K562 (cell line): ENCODE results near the gene TRIM60. TPM values are rescaled to one million over a fixed set of nuclear protein-coding genes. Genes with fewer than 3 reads are reported as not detected.

Experiments
- ATAC-seq: fragments of 200-7000 bp; cut with Tn5 transposase; 3 replicates; pipeline ENCODE4 v1.9.1; 2020; ENCODE audit warnings: moderate library complexity
- BruUV-seq: library from RNA; stranded (reverse); fragments of 400-500 nt; replicated peaks from 2 replicates; lab custom pipeline; 2021; lab: Mats Ljungman, UMichigan
- CTCF ChIA-PET: fragments of 300-600 bp; formaldehyde crosslinking; extraction: SDS; loops from one replicate; lab custom pipeline; 2021; ENCODE audit warnings: low intra/inter-chr PET ratio; lab: Yijun Ruan, JAX
- POLR2A ChIA-PET: fragments of 300-600, 350-650 bp; sonication (Branson Sonifier 250); formaldehyde crosslinking; extraction: SDS; loops from one replicate; lab custom pipeline; 2021; ENCODE audit warnings: antibody characterized with exemption, inconsistent platforms; lab: Yijun Ruan, JAX
- DNase-seq, 4 experiments: peaks; one replicate each; pipeline versions ENCODE4 v3.0.0 to v3.0.0-alpha.2; 2011 to 2018; ENCODE audit warnings: low spot score in 3 of 4, mixed read lengths in 3 of 4; ENCODE audit errors: extremely low read depth in 1 of 4
- FAIRE-seq: peaks from 2 replicates; lab custom pipeline; 2011; peaks lifted over from hg19 to GRCh38; lab: Jason Lieb, UNC
- H2AFZ ChIP-seq: 2 replicates; pipeline ENCODE4 v1.6.0; 2011; ENCODE audit warnings: low read depth, low read length, control low read depth, inconsistent platforms
- H3K27ac ChIP-seq: fragments of 200-600 bp; 3 replicates; pipeline ENCODE4 v1.8.0; 2011; ENCODE audit warnings: low read depth, mild to moderate bottlenecking, control low read depth, inconsistent platforms, low read length, moderate library complexity, mixed read lengths; ENCODE audit errors: extremely low read depth
- H3K27me3 ChIP-seq, 2 experiments: fragments of 300-600 bp in 1 of 2; 2 replicates in 1 of 2; 3 replicates in 1 of 2; pipeline versions ENCODE4 v1.6.0 to v1.8.0; 2011; ENCODE audit warnings: inconsistent platforms in 2 of 2, low read length in 2 of 2, mild to moderate bottlenecking in 1 of 2, mixed read lengths in 1 of 2, moderate library complexity in 1 of 2; ENCODE audit not compliant: control insufficient read depth in 2 of 2, insufficient read depth in 2 of 2
- H3K36me3 ChIP-seq: fragments of 300-600 bp; 3 replicates; pipeline ENCODE4 v1.8.0; 2011; ENCODE audit warnings: mild to moderate bottlenecking, low read length, inconsistent platforms; ENCODE audit not compliant: control insufficient read depth, insufficient read depth
- H3K4me1 ChIP-seq, 2 experiments: fragments of 200-600 bp in 1 of 2; replicated peaks in 1 of 2; 2 replicates in 1 of 2; 3 replicates in 1 of 2; pipeline versions ENCODE4 v1.5.1 to v1.8.0; 2011; ENCODE audit warnings: inconsistent platforms in 2 of 2, low read length in 2 of 2, mild to moderate bottlenecking in 1 of 2, mixed read lengths in 1 of 2, moderate library complexity in 1 of 2; ENCODE audit not compliant: control insufficient read depth in 2 of 2, insufficient read depth in 2 of 2
- H3K4me2 ChIP-seq: 2 replicates; pipeline ENCODE4 v1.6.1; 2011; ENCODE audit warnings: low read length, control low read depth, inconsistent platforms, mixed read lengths; ENCODE audit not compliant: insufficient read depth
- H3K4me3 ChIP-seq: fragments of 200-600 bp; sonication (generic), shearing (Covaris generic); 2 replicates; pipeline ENCODE4 v1.5.1; 2016; ENCODE audit warnings: control low read depth, inconsistent platforms
- H3K79me2 ChIP-seq: fragments of 200-600 bp; 3 replicates; pipeline ENCODE4 v1.8.0; 2011; ENCODE audit warnings: low read length, inconsistent platforms; ENCODE audit not compliant: control insufficient read depth, insufficient read depth
- H3K9ac ChIP-seq, 2 experiments: 2 replicates each; pipeline versions ENCODE4 v1.6.0 to v1.6.1; 2011; ENCODE audit warnings: low read depth in 2 of 2, low read length in 2 of 2, control low read depth in 1 of 2, inconsistent platforms in 1 of 2, mild to moderate bottlenecking in 1 of 2, mixed read lengths in 1 of 2; ENCODE audit not compliant: insufficient read depth in 1 of 2
- H3K9me1 ChIP-seq: one replicate; pipeline ENCODE4 v1.6.0; 2011; ENCODE audit warnings: inconsistent platforms, mild to moderate bottlenecking, low read length, moderate library complexity; ENCODE audit not compliant: control insufficient read depth, insufficient read depth
- H3K9me3 ChIP-seq: replicated peaks from 2 replicates; pipeline ENCODE4 v1.5.1; 2011; ENCODE audit warnings: low read depth, low read length, inconsistent platforms; ENCODE audit not compliant: control insufficient read depth, insufficient read depth
- H4K20me1 ChIP-seq: replicated peaks from 2 replicates; pipeline ENCODE4 v1.6.1; 2011; ENCODE audit warnings: low read length, inconsistent platforms, mixed read lengths; ENCODE audit not compliant: control insufficient read depth, insufficient read depth
- BHLHE40 ChIP-seq: IDR thresholded peaks from 2 replicates; pipeline ENCODE4 v1.6.1; 2011; ENCODE audit warnings: low read length, improper control_type of control experiment
- DLX4 ChIP-seq: fragments of 250-450 bp; sonication (Bioruptor Pico); IDR thresholded peaks from 2 replicates; pipeline ENCODE4 v1.6.1; 2021; ENCODE audit warnings: mild to moderate bottlenecking
- HINFP ChIP-seq: fragments of 450-650 bp; conservative IDR thresholded peaks from 2 replicates; pipeline ENCODE4 v1.6.1; 2016; ENCODE audit warnings: missing genetic modification characterization, low read depth, mild to moderate bottlenecking, control low read depth, missing compliant biosample characterization
- HNRNPLL ChIP-seq: fragments of 200-400 bp; formaldehyde crosslinking; IDR thresholded peaks from 2 replicates; pipeline ENCODE4 v1.6.1; 2017; ENCODE audit warnings: low read length, low read depth, mild to moderate bottlenecking; ENCODE audit not compliant: poor library complexity, severe bottlenecking
- MAFF ChIP-seq: IDR thresholded peaks from 2 replicates; pipeline ENCODE4 v1.6.1; 2012; ENCODE audit warnings: low read length, improper control_type of control experiment
- MAFG ChIP-seq: fragments of 450-650 bp; conservative IDR thresholded peaks from 2 replicates; pipeline ENCODE4 v1.6.1; 2016; ENCODE audit warnings: missing genetic modification characterization, missing compliant biosample characterization
- MAFK ChIP-seq: IDR thresholded peaks from 2 replicates; pipeline ENCODE4 v1.6.1; 2011; ENCODE audit warnings: low read length, improper control_type of control experiment
- MEF2A ChIP-seq: IDR thresholded peaks from 2 replicates; pipeline ENCODE4 v1.6.1; 2011; ENCODE audit warnings: low read depth, mild to moderate bottlenecking, low read length, moderate library complexity; ENCODE audit not compliant: control insufficient read depth
- MEIS2 ChIP-seq: fragments of 450-650 bp; IDR thresholded peaks from 2 replicates; pipeline ENCODE4 v1.6.1; 2014; ENCODE audit warnings: mild to moderate bottlenecking; ENCODE audit not compliant: partially characterized antibody
- NFE2L1 ChIP-seq: fragments of 450-650 bp; IDR thresholded peaks from 2 replicates; pipeline ENCODE4 v1.6.1; 2016; ENCODE audit warnings: missing genetic modification characterization, low read depth, mild to moderate bottlenecking, missing compliant biosample characterization, moderate library complexity, borderline replicate concordance
- NR0B1 ChIP-seq: fragments of 450-650 bp; IDR thresholded peaks from one replicate; pipeline ENCODE4 v1.6.1; 2018; ENCODE audit warnings: mild to moderate bottlenecking, moderate library complexity; ENCODE audit not compliant: partially characterized antibody
- PKNOX1 ChIP-seq: fragments of 450-650 bp; IDR thresholded peaks from 2 replicates; pipeline ENCODE4 v1.6.1; 2016
- POLR2G ChIP-seq: fragments of 200-400 bp; formaldehyde crosslinking; IDR thresholded peaks from 2 replicates; pipeline ENCODE4 v1.6.1; 2017; ENCODE audit warnings: low read depth, mild to moderate bottlenecking, antibody characterized with exemption, low read length, moderate library complexity
- SNIP1 ChIP-seq: fragments of 450-650 bp; IDR thresholded peaks from 2 replicates; pipeline ENCODE4 v1.7.1; 2017; ENCODE audit warnings: low read depth, mild to moderate bottlenecking
- TRIM28 ChIP-seq: fragments of 450-650 bp; IDR thresholded peaks from 2 replicates; pipeline ENCODE4 v1.6.1; 2017
- ZBTB33 ChIP-seq: sonication (generic); formaldehyde crosslinking; IDR thresholded peaks from 2 replicates; pipeline ENCODE4 v1.8.1; 2023; ENCODE audit warnings: mild to moderate bottlenecking, missing genetic modification reagents
- ZNF12 ChIP-seq: sonication (generic); formaldehyde crosslinking; IDR thresholded peaks from 2 replicates; pipeline ENCODE4 v1.4.0; 2020; ENCODE audit warnings: mild to moderate bottlenecking, missing genetic modification reagents
- ZNF316 ChIP-seq: fragments of 450-650 bp; IDR thresholded peaks from 2 replicates; pipeline ENCODE4 v1.6.1; 2016
- WGBS: fragments of 100-300 bp; shearing (Covaris generic); methylation state at CpG from one replicate; pipeline ENCODE4 v1.1.6; 2016; ENCODE audit warnings: low coverage, mixed read lengths; ENCODE audit not compliant: insufficient coverage; ENCODE audit errors: missing lambda C conversion rate; 5-methylcytosine and 5-hydroxymethylcytosine counted together
- in situ Hi-C: fragments of 300-500 bp; cut with MboI; formaldehyde crosslinking; loops from 4 replicates; pipeline ENCODE4 v1.15.0; 2018; ENCODE audit warnings: inconsistent platforms, mixed read lengths
- intact Hi-C: fragments of 100-400 bp; cut with micrococcal nuclease; formaldehyde crosslinking; loops from 2 replicates; pipeline ENCODE4 v1.14.2; 2022
- polyA plus RNA-seq, 8 experiments: library from polyadenylated mRNA; depleted of rRNA in 4 of 8; stranded (reverse) in 5 of 8; unstranded in 3 of 8; fragments of >200 nt; fragmentation: Nextera tagmentation in 2 of 8; fragmentation: Illumina TruSeq in 1 of 8; extraction: Ambion mirVana in 2 of 8; extraction: Trizol in 1 of 8; gene quantifications; 2 replicates each; pipeline versions ENCODE4 v1.2.1 to v1.2.3, GENCODE V29; 2011 to 2014; ENCODE audit warnings: inconsistent platforms in 1 of 8, missing spikeins in 1 of 8
- total RNA-seq, 7 experiments: library from RNA; depleted of rRNA in 6 of 7; stranded (reverse); fragments of >200 nt in 6 of 7; fragmentation: Illumina TruSeq in 2 of 7; extraction: Trizol in 2 of 7; gene quantifications; 2 replicates each; pipeline versions ENCODE4 v1.2.1 to v1.2.3, GENCODE V29; 2011 to 2021; ENCODE audit warnings: low replicate concordance in 1 of 7

The TRIM60 gene
- total and polyA plus RNA-seq, 9 of the 15 experiments (the other 6 are each of a cell fraction or from before 2014, with no cell fraction given): not detected

- WGBS: 32% methylated on average over 6 of the region's 6 CpGs
- CTCF ChIA-PET: no interaction called here
- DNase-seq (peak in 2 of 4 experiments; percentile 15 to 37), ATAC-seq (peak; percentile 33; the same call in 1 of the 3 replicates), FAIRE-seq (peak; percentile 48)
- H3K4me3 ChIP-seq: no peak overlapping the region
- H3K79me2 ChIP-seq: no peaks in the 10 kb centered on the region
- no peaks in the 10 kb centered on the region for H3K9me1 ChIP-seq
- in situ Hi-C loops (no loop called here), intact Hi-C loops (no loop called here)
- H4K20me1 ChIP-seq: no peaks in the 10 kb centered on the region
- no peaks in the 10 kb centered on the region; a peak in 1 of 5 replicates for H3K4me1 ChIP-seq
- H3K9me3 ChIP-seq: no peaks in the 10 kb centered on the region
- peaks cover 26% of the 10 kb centered on the region for H3K36me3 ChIP-seq
- H3K27ac ChIP-seq: no peak overlapping the region
- no peak overlapping the region for H2AFZ ChIP-seq
- BruUV-seq: no TSS peak
- H3K4me2 ChIP-seq: no peak overlapping the region
- POLR2A ChIA-PET: no interaction called here
- no peaks in the 10 kb centered on the region for H3K27me3 ChIP-seq
- no peak overlapping the region for H3K9ac ChIP-seq
- TF ChIP-seq ZNF316 (peak; percentile 86), HNRNPLL (no peak), ZBTB33 (0 out of 2 replicates have a peak, but pooled peaks have one; percentile 57), SNIP1 (no peak), MAFF (peak; percentile 64), HINFP (no peak), MAFG (tag) (peak; percentile 72), MEF2A (no peak), ZNF12 (CRISPR knock-in tag) (no peak), DLX4 (no peak), MEIS2 (peak; percentile 31), PKNOX1 (0 out of 2 replicates have a peak, but pooled peaks have one; percentile 5), BHLHE40 (peak; percentile 90), NFE2L1 (tag) (no peak), NR0B1 (no peak), TRIM28 (no peak), MAFK (peak; percentile 75), POLR2G (no peak)
Measured at GRCh38 chr4:165079476-165079875, 47.7 kb downstream of the TRIM60 start.
